Coronary artery (tissue), 2 donors: ENCODE data around the gene GRID1.
A peak's percentile ranks its signal among the peaks of the same experiment; 100 is the strongest.
"Not testable (repeated sequence)": the region's sequence is repeated elsewhere in the genome, so short reads cannot be mapped to it uniquely, and the experiment has no call there.

Source experiments
- DNase-seq: peaks from one replicate; pipeline ENCODE4 v3.0.0-alpha.2; 2017; ENCODE audit warnings: low spot score
- H3K27ac ChIP-seq, 2 donors: fragments of 200-600 bp; sonication (generic); one replicate each; pipeline ENCODE4 v1.5.1; 2016 to 2019
- H3K4me3 ChIP-seq: fragments of 200-600 bp; sonication (generic); 2 replicates; pipeline ENCODE4 v1.5.1; 2016; ENCODE audit warnings: mild to moderate bottlenecking, moderate library complexity
- CTCF ChIP-seq: fragments of 200-600 bp; sonication (generic); IDR thresholded peaks from one replicate; pipeline ENCODE4 v1.5.1; 2019; ENCODE audit warnings: antibody characterized with exemption

Gene GRID1

GRCh38 chr10:86037096-86037495, 329.5 kb downstream of the GRID1 start:
- Histone ChIP-seq H3K4me3 (no peak overlapping the region), H3K27ac (no peak overlapping the region)
- peak; percentile 8 for DNase-seq
- TF ChIP-seq CTCF = no peak

GRCh38 chr10:86036544-86036831, 330.1 kb downstream of the GRID1 start:
- Histone ChIP-seq H3K4me3 (no peak overlapping the region), H3K27ac (no peak overlapping the region)
- DNase-seq = peak; percentile 43
- no peak for TF ChIP-seq CTCF

- Histone ChIP-seq H3K27ac (no peak overlapping the region), H3K4me3 (no peak overlapping the region)
- TF ChIP-seq CTCF = no peak
- DNase-seq = no peak
Observed at GRCh38 chr10:86035791-86036543, 330.6 kb downstream of the GRID1 start.

- no peak overlapping the region for H3K27ac ChIP-seq
- no peak for DNase-seq
- H3K4me3 ChIP-seq = no peak overlapping the region
- TF ChIP-seq CTCF = no peak
Observed at GRCh38 chr10:86034710-86035109, 331.9 kb downstream of the GRID1 start.

GRCh38 chr10:86033581-86033980, 333.0 kb downstream of the GRID1 start:
- Histone ChIP-seq H3K27ac (no peak overlapping the region), H3K4me3 (no peak overlapping the region)
- no peak for TF ChIP-seq CTCF
- DNase-seq = peak; percentile 55

- not testable (repeated sequence) for H3K4me3 ChIP-seq, H3K27ac ChIP-seq
- peak; percentile 19 for DNase-seq
Observed at GRCh38 chr10:86032087-86032486, 334.5 kb downstream of the GRID1 start.

- DNase-seq = no peak
- no peak for TF ChIP-seq CTCF
Observed at GRCh38 chr10:86030312-86030711, 336.3 kb downstream of the GRID1 start.

GRCh38 chr10:86027346-86027745, 339.2 kb downstream of the GRID1 start:
- H3K4me3 ChIP-seq = no peak overlapping the region
- H3K27ac ChIP-seq = no peak overlapping the region
- no peak for TF ChIP-seq CTCF
- DNase-seq = no peak

More at GRCh38 chr10:86030312-86030711, 336.3 kb downstream of the GRID1 start:
- H3K27ac ChIP-seq = no peak overlapping the region
- no peak overlapping the region for H3K4me3 ChIP-seq
